ENCODE data around the gene SETD5. TPM values are rescaled to one million over a fixed set of nuclear protein-coding genes. Genes with fewer than 3 reads are reported as not detected.

Gene SETD5
- total and polyA plus RNA-seq, 2 of the 8 experiments (the other 6 are each of a cell fraction or from before 2014, with no cell fraction given) = 108 to 234 TPM

GRCh38 chr3:9399746-9400145, 2.3 kb downstream of the SETD5 start (continued):
- TF ChIP-seq CTCF (IDR thresholded peaks at IDR 0.05; ENCODE audit: control extremely low read depth in 1 of 3, insufficient read depth in 1 of 3, low read depth in 1 of 3, low read length in 3 of 3) = 0 out of 4 replicates have a peak, but pooled peaks of 1 of the 3 experiments have one; percentile 5
- TF ChIP-seq ZNF274 (IDR thresholded peaks at IDR 0.05; ENCODE audit: borderline replicate concordance, extremely low read depth, low read length) = no peak
- peak; percentile 89 for TF ChIP-seq TAF1 (IDR thresholded peaks at IDR 0.05; ENCODE audit: low read depth, low read length)
- peak; percentile 86 for TF ChIP-seq TAF7 (optimal IDR thresholded peaks at IDR 0.05; ENCODE audit: borderline replicate concordance, low read depth, low read length)
- TF ChIP-seq SP1 (IDR thresholded peaks at IDR 0.05; ENCODE audit: low read depth, low read length) = 0 out of 2 replicates have a peak, but pooled peaks have one; percentile 25
- TF ChIP-seq GTF2F1 (IDR thresholded peaks at IDR 0.05; ENCODE audit: borderline replicate concordance, low read depth, low read length) = peak; percentile 29; the same call in 1 of the 2 replicates
- no peak for TF ChIP-seq RXRA (IDR thresholded peaks at IDR 0.05; ENCODE audit: insufficient read depth, low read depth, low read length)
- 0 out of 2 replicates have a peak, but pooled peaks have one; percentile 49 for TF ChIP-seq TCF12 (IDR thresholded peaks at IDR 0.05; ENCODE audit: low read depth, low read length)
- TF ChIP-seq HDAC2 (IDR thresholded peaks at IDR 0.05; ENCODE audit: borderline replicate concordance in 1 of 2, low read depth in 2 of 2, low read length in 2 of 2) = 0 out of 4 replicates have a peak, but pooled peaks of 1 of the 2 experiments have one; percentile 16

Data from H1 (cell line).